H1 (cell line): ENCODE results near the gene LHPP. TPM values are rescaled to one million over a fixed set of nuclear protein-coding genes. Genes with fewer than 3 reads are reported as not detected.

Experiments used
- CTCF ChIP-seq, 3 experiments: IDR thresholded peaks; 1 replicate in 2 of 3; 2 replicates in 1 of 3; pipeline versions ENCODE4 v1.5.1 to v1.6.1; 2011; ENCODE audit warnings: low read length in 3 of 3, mild to moderate bottlenecking in 3 of 3, inconsistent platforms in 2 of 3, low read depth in 1 of 3, moderate library complexity in 1 of 3; ENCODE audit not compliant: insufficient read depth in 1 of 3; ENCODE audit errors: control extremely low read depth in 1 of 3
- KDM4A ChIP-seq: IDR thresholded peaks from one replicate; pipeline ENCODE4 v1.7.1; 2012; ENCODE audit warnings: low read depth, mild to moderate bottlenecking, moderate library complexity, low read length, inconsistent platforms; ENCODE audit not compliant: severe bottlenecking
- TAF7 ChIP-seq: optimal IDR thresholded peaks from 2 replicates; pipeline ENCODE3; 2011; ENCODE audit warnings: low read depth, mild to moderate bottlenecking, inconsistent platforms, low read length, moderate library complexity, borderline replicate concordance
- TBP ChIP-seq: IDR thresholded peaks from 2 replicates; pipeline ENCODE4 v1.6.1; 2011; ENCODE audit warnings: low read depth, low read length, improper control_type of control experiment
- polyA plus RNA-seq, 7 experiments: library from polyadenylated mRNA; depleted of rRNA in 3 of 7; stranded (reverse) in 5 of 7; unstranded in 2 of 7; fragments of >200 nt in 5 of 7; fragments of 200-250 nt in 2 of 7; gene quantifications; 1 replicate in 5 of 7; 2 replicates in 1 of 7; 4 replicates in 1 of 7; pipeline versions ENCODE4 v1.2.1 to v1.2.3, GENCODE V29; 2011 to 2013; ENCODE audit warnings: missing spikeins in 2 of 7, mixed read lengths in 2 of 7
- total RNA-seq: library from RNA; stranded (reverse); fragmentation: NEBNext Ultra II Directional; extraction: Animal tissue kit (Norgen Biotek cat#: 25700); gene quantifications from 2 replicates; pipeline ENCODE4 v1.2.1, GENCODE V29; 2021
- TF ChIP-seq, protein P1 (sequence below): IDR thresholded peaks from 2 replicates; pipeline ENCODE4 v1.6.1; 2011; ENCODE audit warnings: low read depth, mild to moderate bottlenecking, low read length; ENCODE audit not compliant: insufficient read depth

The LHPP gene
- total and polyA plus RNA-seq, 2 of the 8 experiments (the other 6 are each of a cell fraction or from before 2014, with no cell fraction given) = 26.0 to 45.0 TPM

GRCh38 chr10:124449170-124450011 lies 12.2 kb upstream of the LHPP start (continued):
- no peak for TF ChIP-seq CTCF (IDR thresholded peaks at IDR 0.05; ENCODE audit: control extremely low read depth in 1 of 3, insufficient read depth in 1 of 3, low read depth in 1 of 3, low read length in 3 of 3)
- TF ChIP-seq TBP = no peak
- TF ChIP-seq TAF7 = no peak
- TF ChIP-seq, protein P1, sequence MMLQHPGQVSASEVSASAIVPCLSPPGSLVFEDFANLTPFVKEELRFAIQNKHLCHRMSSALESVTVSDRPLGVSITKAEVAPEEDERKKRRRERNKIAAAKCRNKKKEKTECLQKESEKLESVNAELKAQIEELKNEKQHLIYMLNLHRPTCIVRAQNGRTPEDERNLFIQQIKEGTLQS = no peak
- TF ChIP-seq KDM4A = peak; percentile 38
